ENCODE results near the gene CLCN7.

The CLCN7 gene

DNA sequence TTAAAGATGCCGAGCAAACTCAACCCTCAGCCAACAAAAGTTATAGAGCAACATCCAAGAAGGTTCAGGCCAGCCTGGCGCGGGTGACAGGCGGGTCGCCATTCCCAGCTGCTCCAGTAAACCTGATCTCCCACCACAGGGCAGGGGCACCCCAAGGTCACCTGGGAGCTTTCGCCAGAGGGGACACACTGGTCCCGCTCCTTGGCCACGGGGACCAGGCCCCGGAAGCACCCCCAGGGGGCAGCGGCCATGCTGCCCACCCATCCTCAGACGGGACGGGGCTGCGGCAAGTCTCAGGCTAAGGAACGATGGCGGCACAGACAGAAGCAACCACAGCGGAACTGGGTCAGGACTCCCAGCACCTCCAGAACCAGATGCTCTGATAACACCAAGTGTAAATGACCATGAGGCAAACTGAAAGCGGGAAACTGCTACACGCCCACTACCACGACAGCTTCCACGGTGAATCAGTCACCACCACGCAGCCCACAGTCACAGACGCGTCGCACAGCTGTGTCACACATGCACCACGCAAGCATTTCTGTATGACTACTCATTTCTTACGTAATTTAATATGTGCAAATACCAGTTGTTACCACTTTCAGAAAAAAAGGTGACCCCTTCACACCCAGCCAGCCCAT lies 16.4 kb downstream of the CLCN7 start:
- DNase-seq (ENCODE audit: low read depth), result peak; percentile 66
- no peak overlapping the region for H3K4me3 ChIP-seq (ENCODE audit: low read length)
- TF ChIP-seq, protein P1, sequence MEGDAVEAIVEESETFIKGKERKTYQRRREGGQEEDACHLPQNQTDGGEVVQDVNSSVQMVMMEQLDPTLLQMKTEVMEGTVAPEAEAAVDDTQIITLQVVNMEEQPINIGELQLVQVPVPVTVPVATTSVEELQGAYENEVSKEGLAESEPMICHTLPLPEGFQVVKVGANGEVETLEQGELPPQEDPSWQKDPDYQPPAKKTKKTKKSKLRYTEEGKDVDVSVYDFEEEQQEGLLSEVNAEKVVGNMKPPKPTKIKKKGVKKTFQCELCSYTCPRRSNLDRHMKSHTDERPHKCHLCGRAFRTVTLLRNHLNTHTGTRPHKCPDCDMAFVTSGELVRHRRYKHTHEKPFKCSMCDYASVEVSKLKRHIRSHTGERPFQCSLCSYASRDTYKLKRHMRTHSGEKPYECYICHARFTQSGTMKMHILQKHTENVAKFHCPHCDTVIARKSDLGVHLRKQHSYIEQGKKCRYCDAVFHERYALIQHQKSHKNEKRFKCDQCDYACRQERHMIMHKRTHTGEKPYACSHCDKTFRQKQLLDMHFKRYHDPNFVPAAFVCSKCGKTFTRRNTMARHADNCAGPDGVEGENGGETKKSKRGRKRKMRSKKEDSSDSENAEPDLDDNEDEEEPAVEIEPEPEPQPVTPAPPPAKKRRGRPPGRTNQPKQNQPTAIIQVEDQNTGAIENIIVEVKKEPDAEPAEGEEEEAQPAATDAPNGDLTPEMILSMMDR (conservative IDR thresholded peaks at IDR 0.05; ENCODE audit: low read length), result no peak

DNA sequence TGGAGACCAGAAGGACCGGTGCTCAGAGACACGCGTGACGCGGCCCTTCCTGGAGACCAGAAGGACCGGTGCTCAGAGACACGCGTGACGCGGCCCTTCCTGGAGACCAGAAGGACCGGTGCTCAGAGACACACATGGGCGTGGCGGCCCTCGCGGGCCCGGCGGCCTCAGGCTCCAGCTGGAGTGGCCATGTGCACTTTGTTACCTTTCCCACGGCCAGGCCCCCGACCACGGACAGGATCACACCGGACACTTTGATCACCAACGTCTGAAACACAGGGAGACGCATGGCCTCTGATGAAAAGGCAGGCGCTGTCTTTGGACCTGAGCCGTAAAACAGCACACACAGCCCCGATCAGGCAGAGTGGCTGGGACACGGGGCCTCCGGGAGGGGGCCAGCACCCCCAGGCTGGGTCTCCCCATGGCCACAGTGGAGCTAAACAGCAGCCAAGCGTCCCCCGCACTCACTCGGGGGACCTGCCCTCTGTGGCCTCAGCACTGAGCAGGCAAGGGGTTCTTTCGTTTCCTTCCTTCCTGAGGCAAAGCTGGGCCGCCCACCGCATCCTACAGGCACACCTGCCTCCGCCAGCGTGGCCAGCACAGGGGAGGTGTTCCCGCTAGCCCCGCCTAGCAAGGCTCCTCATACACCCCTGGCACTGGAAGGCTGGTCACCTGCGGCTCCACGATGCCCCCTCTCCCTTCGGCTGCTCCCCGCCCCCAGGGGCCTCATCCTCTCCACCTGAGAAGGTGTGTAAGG lies 17.2 kb downstream of the CLCN7 start:
- no peak overlapping the region for H3K4me3 ChIP-seq (ENCODE audit: low read length)
- no peak for DNase-seq (ENCODE audit: low read depth)
- TF ChIP-seq, protein P1 (conservative IDR thresholded peaks at IDR 0.05; ENCODE audit: low read length), result no peak

DNA sequence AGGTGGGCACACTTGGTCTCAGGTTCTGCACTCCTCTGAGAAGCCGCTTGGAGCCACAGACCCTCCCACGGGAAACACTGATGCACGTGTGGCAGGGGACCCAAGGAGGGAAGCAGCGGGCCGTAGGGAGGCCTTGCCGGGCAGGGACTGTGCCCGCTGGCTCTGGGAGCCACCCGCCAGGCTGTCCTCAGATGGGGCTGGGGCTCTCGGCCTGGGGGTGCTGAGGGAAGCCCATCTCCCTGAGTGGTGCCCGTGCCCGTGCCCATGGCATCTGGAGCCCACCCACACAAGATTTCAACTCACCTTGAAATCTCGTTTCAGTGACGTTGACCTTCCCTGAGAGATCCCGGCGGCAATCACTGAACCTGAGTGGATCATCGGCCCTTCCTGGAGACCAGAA lies 17.9 kb downstream of the CLCN7 start:
- DNase-seq (ENCODE audit: low read depth), result no peak
- no peak overlapping the region for H3K4me3 ChIP-seq (ENCODE audit: low read length)
- TF ChIP-seq, protein P1 (conservative IDR thresholded peaks at IDR 0.05; ENCODE audit: low read length), result no peak

DNA sequence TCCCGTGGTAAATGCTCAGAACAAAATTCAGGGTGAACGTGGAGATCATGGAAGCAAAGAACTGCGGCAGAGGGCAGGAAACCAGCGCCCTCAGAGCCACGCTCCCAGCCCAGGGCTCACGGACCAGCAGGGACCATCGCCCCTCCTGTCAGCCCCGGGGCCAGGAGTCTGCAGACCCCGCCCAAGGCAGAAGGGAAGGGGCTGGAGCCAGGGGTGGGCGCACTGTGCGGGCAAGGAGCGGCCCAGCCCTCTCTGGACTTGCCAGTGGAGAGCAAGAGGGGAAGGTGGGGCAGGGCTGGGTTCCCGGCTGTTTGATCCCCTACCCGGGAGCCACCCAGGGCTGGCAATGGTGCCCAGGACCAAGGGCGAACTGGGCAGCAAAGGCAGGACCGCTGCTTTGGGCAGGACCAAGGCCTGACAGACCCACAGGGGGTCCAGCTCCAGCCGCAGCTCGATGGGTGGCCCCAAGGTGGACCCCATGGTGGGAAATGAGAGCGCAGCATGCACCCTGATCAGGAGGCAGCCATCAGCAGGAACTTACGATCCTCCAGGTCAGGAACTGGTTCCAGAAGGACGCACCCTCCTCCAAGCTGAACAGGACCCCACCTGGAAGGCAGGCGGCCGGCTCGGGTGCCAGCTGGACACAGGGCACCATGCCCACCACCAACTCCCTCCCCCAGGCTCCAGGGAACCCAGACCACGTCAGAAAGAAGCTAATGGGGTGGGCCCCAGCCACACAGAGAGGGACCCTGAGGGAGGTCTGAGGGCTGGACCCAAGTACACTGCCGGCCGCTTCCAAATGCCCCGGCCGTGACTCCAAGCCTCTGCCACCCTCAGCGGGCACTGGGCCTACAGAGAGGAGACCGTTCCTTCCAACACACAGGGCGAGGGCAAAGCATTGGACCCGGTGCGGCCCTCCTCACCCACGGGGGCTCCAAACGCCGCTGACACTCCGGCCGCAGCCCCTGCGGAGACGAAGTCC lies 19.3 kb downstream of the CLCN7 start:
- TF ChIP-seq, protein P1 (conservative IDR thresholded peaks at IDR 0.05; ENCODE audit: low read length), result no peak
- DNase-seq (ENCODE audit: low read depth), result no peak
- no peak overlapping the region for H3K4me3 ChIP-seq (ENCODE audit: low read length)

DNA sequence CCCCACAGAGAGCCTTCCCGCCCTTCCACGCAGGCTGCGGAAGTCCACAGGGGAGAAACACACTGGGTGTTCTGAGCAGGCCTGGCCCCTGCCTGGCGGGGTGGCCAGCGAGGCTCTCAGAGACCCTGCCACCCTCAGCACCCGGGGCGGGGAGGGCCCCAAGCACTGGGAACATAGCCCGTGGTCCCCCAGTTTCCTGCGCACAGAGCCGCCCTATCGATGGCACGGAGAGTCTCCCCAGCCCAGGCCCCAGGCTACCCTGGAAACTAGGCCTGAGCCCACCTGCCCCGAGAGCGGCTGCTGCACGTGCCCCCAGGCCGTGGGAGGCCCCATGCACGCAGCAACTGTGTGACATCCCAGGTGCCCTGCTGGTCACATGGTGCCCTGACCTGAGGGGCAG lies 20.3 kb downstream of the CLCN7 start:
- TF ChIP-seq, protein P1 (conservative IDR thresholded peaks at IDR 0.05; ENCODE audit: low read length), result no peak
- DNase-seq (ENCODE audit: low read depth), result no peak
- H3K4me3 ChIP-seq (ENCODE audit: low read length), result no peak overlapping the region

DNA sequence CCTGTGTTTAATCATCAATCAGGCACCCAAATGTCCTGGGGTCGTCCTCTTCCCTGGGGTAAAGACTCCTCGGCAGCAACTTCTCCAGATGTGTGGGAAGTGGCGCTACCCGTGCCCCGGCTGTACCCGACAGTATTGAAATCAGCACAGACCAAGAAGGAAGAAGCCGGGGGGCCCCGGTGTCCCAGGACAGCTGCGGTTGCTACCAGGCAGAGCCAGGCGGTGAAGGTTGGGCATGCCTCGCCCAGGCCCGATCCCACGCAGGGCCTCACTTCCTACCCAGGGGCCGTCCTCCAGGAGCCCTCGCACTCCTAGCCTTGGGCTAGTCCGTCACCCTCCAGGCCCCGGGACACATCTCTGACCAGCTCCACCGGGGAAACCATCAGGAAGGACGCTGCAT lies 21.5 kb downstream of the CLCN7 start:
- DNase-seq (ENCODE audit: low read depth), result no peak
- TF ChIP-seq, protein P1 (conservative IDR thresholded peaks at IDR 0.05; ENCODE audit: low read length), result no peak
- H3K4me3 ChIP-seq (ENCODE audit: low read length), result no peak overlapping the region

All from AG10803 (cell line).